GM12873 (cell line): ENCODE data around the gene SLC12A7.

Experiments
- CTCF ChIP-seq: IDR thresholded peaks from 2 replicates; pipeline ENCODE4 v1.5.1; 2012; ENCODE audit warnings: low read depth, mild to moderate bottlenecking, moderate library complexity, low read length, control low read depth; ENCODE audit not compliant: insufficient read depth; ENCODE audit errors: missing control alignments

The SLC12A7 gene

GRCh38 chr5:1009359-1010180 is 102.3 kb downstream of the SLC12A7 start:
- no peak for TF ChIP-seq CTCF

- peak; percentile 61 for TF ChIP-seq CTCF
Observed at GRCh38 chr5:1008451-1009358, 103.2 kb downstream of the SLC12A7 start, which contains the start of gene NKD2. NKD2 (plus strand) TSS chr5:1008802; CDS start chr5:1009058, 256 bp downstream.

- no peak for TF ChIP-seq CTCF
Observed at GRCh38 chr5:1007681-1008450, 104.0 kb downstream of the SLC12A7 start.

- no peak for TF ChIP-seq CTCF
Observed at GRCh38 chr5:1007221-1007680, 104.6 kb downstream of the SLC12A7 start.

GRCh38 chr5:1006656-1007071 is 105.2 kb downstream of the SLC12A7 start:
- no peak for TF ChIP-seq CTCF

GRCh38 chr5:1005904-1006655 is 105.8 kb downstream of the SLC12A7 start:
- TF ChIP-seq CTCF: no peak
